ENCODE results near the gene EGFLAM. TPM values are rescaled to one million over a fixed set of nuclear protein-coding genes. Genes with fewer than 3 reads are reported as not detected.

EGFLAM gene
- total and polyA plus RNA-seq, 10 of the 15 experiments (the other 5 are each of a cell fraction or from before 2014, with no cell fraction given), result 0.37 TPM; not detected in 9

DNA sequence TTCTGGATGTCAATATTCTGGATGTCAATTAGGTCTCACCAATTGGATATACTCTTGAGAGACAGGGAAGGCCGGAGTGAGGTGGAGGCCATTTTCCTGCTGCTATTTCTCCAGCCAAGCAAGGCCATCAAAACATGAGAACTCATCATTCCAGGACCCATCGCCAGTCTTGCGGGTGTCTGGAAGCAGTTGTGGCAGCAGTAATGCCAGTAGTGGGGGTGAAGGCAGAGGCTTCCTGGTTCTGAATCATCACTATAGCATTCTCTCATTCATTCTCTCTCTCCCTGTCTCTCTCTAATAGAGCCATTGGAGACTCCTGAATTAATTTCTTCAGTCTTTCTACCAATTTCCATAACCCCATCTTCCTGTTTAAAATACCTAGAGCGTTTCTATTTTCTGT is 71.8 kb downstream of the EGFLAM start (continued):
- TF ChIP-seq, protein P1, sequence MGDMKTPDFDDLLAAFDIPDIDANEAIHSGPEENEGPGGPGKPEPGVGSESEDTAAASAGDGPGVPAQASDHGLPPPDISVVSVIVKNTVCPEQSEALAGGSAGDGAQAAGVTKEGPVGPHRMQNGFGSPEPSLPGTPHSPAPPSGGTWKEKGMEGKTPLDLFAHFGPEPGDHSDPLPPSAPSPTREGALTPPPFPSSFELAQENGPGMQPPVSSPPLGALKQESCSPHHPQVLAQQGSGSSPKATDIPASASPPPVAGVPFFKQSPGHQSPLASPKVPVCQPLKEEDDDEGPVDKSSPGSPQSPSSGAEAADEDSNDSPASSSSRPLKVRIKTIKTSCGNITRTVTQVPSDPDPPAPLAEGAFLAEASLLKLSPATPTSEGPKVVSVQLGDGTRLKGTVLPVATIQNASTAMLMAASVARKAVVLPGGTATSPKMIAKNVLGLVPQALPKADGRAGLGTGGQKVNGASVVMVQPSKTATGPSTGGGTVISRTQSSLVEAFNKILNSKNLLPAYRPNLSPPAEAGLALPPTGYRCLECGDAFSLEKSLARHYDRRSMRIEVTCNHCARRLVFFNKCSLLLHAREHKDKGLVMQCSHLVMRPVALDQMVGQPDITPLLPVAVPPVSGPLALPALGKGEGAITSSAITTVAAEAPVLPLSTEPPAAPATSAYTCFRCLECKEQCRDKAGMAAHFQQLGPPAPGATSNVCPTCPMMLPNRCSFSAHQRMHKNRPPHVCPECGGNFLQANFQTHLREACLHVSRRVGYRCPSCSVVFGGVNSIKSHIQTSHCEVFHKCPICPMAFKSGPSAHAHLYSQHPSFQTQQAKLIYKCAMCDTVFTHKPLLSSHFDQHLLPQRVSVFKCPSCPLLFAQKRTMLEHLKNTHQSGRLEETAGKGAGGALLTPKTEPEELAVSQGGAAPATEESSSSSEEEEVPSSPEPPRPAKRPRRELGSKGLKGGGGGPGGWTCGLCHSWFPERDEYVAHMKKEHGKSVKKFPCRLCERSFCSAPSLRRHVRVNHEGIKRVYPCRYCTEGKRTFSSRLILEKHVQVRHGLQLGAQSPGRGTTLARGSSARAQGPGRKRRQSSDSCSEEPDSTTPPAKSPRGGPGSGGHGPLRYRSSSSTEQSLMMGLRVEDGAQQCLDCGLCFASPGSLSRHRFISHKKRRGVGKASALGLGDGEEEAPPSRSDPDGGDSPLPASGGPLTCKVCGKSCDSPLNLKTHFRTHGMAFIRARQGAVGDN (IDR thresholded peaks at IDR 0.05), result no peak
- TF ChIP-seq POLR2A (IDR thresholded peaks at IDR 0.05; ENCODE audit: low read depth, low read length), result no peak
- TF ChIP-seq EGR1 (IDR thresholded peaks at IDR 0.05; ENCODE audit: borderline replicate concordance in 1 of 2, low read depth in 2 of 2, low read length in 2 of 2), result no peak
- TF ChIP-seq, protein P2, sequence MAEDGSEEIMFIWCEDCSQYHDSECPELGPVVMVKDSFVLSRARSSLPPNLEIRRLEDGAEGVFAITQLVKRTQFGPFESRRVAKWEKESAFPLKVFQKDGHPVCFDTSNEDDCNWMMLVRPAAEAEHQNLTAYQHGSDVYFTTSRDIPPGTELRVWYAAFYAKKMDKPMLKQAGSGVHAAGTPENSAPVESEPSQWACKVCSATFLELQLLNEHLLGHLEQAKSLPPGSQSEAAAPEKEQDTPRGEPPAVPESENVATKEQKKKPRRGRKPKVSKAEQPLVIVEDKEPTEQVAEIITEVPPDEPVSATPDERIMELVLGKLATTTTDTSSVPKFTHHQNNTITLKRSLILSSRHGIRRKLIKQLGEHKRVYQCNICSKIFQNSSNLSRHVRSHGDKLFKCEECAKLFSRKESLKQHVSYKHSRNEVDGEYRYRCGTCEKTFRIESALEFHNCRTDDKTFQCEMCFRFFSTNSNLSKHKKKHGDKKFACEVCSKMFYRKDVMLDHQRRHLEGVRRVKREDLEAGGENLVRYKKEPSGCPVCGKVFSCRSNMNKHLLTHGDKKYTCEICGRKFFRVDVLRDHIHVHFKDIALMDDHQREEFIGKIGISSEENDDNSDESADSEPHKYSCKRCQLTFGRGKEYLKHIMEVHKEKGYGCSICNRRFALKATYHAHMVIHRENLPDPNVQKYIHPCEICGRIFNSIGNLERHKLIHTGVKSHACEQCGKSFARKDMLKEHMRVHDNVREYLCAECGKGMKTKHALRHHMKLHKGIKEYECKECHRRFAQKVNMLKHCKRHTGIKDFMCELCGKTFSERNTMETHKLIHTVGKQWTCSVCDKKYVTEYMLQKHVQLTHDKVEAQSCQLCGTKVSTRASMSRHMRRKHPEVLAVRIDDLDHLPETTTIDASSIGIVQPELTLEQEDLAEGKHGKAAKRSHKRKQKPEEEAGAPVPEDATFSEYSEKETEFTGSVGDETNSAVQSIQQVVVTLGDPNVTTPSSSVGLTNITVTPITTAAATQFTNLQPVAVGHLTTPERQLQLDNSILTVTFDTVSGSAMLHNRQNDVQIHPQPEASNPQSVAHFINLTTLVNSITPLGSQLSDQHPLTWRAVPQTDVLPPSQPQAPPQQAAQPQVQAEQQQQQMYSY (CRISPR knock-in tag; IDR thresholded peaks at IDR 0.05), result no peak
- no peak for TF ChIP-seq STAT1 (conservative IDR thresholded peaks at IDR 0.05)

Measured in GM12878 (cell line).